Astrocyte (in vitro differentiated cells and primary cell): ENCODE measurements around the gene GRIK1. TPM values are rescaled to one million over a fixed set of nuclear protein-coding genes. Genes with fewer than 3 reads are reported as not detected.

Experiments
- DNase-seq: peaks from one replicate; pipeline ENCODE4 v3.0.0-alpha.2; 2010; ENCODE audit warnings: low read depth
- FAIRE-seq: peaks from 2 replicates; lab custom pipeline; 2011; peaks lifted over from hg19 to GRCh38; lab: Jason Lieb, UNC
- H2AFZ ChIP-seq: 2 replicates; pipeline ENCODE4 v1.6.0; 2012; ENCODE audit warnings: low read depth, low read length, inconsistent platforms
- H3K27ac ChIP-seq: 2 replicates; pipeline ENCODE4 v1.5.1; 2011; ENCODE audit warnings: low read depth, low read length, inconsistent platforms
- H3K27me3 ChIP-seq: 2 replicates; pipeline ENCODE4 v1.6.0; 2011; ENCODE audit warnings: low read length, inconsistent platforms; ENCODE audit not compliant: insufficient read depth
- H3K36me3 ChIP-seq: 2 replicates; pipeline ENCODE4 v1.5.1; 2011; ENCODE audit warnings: low read length, inconsistent platforms; ENCODE audit not compliant: insufficient read depth
- H3K4me1 ChIP-seq: 2 replicates; pipeline ENCODE4 v1.5.1; 2011; ENCODE audit warnings: low read length, inconsistent platforms; ENCODE audit not compliant: insufficient read depth
- H3K4me2 ChIP-seq: 2 replicates; pipeline ENCODE4 v1.6.0; 2012; ENCODE audit warnings: low read length, inconsistent platforms
- H3K4me3 ChIP-seq: 2 replicates; pipeline ENCODE4 v1.5.1; 2011; ENCODE audit warnings: low read depth, mild to moderate bottlenecking, low read length, inconsistent platforms; ENCODE audit not compliant: insufficient read depth
- H3K79me2 ChIP-seq: 2 replicates; pipeline ENCODE4 v1.6.0; 2012; ENCODE audit warnings: mild to moderate bottlenecking, low read length, inconsistent platforms; ENCODE audit not compliant: insufficient read depth
- H3K9ac ChIP-seq: 2 replicates; pipeline ENCODE4 v1.6.0; 2012; ENCODE audit warnings: mild to moderate bottlenecking, low read length, inconsistent platforms
- H3K9me3 ChIP-seq: 2 replicates; pipeline ENCODE4 v1.5.1; 2012; ENCODE audit warnings: low read depth, mild to moderate bottlenecking, low read length, inconsistent platforms; ENCODE audit not compliant: insufficient read depth
- H4K20me1 ChIP-seq: 2 replicates; pipeline ENCODE4 v1.6.0; 2012; ENCODE audit warnings: low read length, inconsistent platforms; ENCODE audit not compliant: insufficient read depth
- H3K27ac Mint-ChIP-seq: one replicate; pipeline ENCODE4 v1.8.0; 2021; ENCODE audit warnings: mild to moderate bottlenecking, mixed read lengths; ENCODE audit not compliant: unreplicated experiment
- H3K27me3 Mint-ChIP-seq: one replicate; pipeline ENCODE4 v1.8.0; 2021; ENCODE audit warnings: low read depth, mixed read lengths; ENCODE audit not compliant: unreplicated experiment
- H3K36me3 Mint-ChIP-seq: one replicate; pipeline ENCODE4 v1.8.0; 2021; ENCODE audit warnings: low read depth, mixed read lengths; ENCODE audit not compliant: unreplicated experiment
- H3K4me1 Mint-ChIP-seq: one replicate; pipeline ENCODE4 v1.8.0; 2021; ENCODE audit warnings: low read depth, mixed read lengths; ENCODE audit not compliant: unreplicated experiment
- H3K4me3 Mint-ChIP-seq: one replicate; pipeline ENCODE4 v1.8.0; 2021; ENCODE audit warnings: mild to moderate bottlenecking, moderate library complexity, mixed read lengths; ENCODE audit not compliant: unreplicated experiment
- H3K9me3 Mint-ChIP-seq: one replicate; pipeline ENCODE4 v1.8.0; 2021; ENCODE audit warnings: mild to moderate bottlenecking, mixed read lengths; ENCODE audit not compliant: unreplicated experiment
- CTCF ChIP-seq: IDR thresholded peaks from 2 replicates; pipeline ENCODE4 v1.5.1; 2011; ENCODE audit warnings: low read depth, mild to moderate bottlenecking, inconsistent platforms, low read length, moderate library complexity; ENCODE audit not compliant: insufficient read depth
- EZH2 ChIP-seq: IDR thresholded peaks from 2 replicates; pipeline ENCODE4 v1.6.1; 2012; ENCODE audit warnings: mild to moderate bottlenecking, low read length, inconsistent platforms; ENCODE audit not compliant: insufficient read depth
- total RNA-seq: library from RNA; stranded (reverse); gene quantifications from 2 replicates; pipeline ENCODE4 v1.2.1, GENCODE V29; 2021

The GRIK1 gene
- total RNA-seq, 1 donor from 2014 or later: not detected

GRCh38 chr21:29716753-29717152 is 223.0 kb downstream of the GRIK1 start:
- H3K79me2 ChIP-seq: no peaks in the 10 kb centered on the region
- H3K27ac Mint-ChIP-seq: no peak overlapping the region
- peaks cover 3% of the 10 kb centered on the region for H3K36me3 Mint-ChIP-seq
- FAIRE-seq: no peak
- H3K27ac ChIP-seq: no peak overlapping the region
- no peak overlapping the region for H3K4me2 ChIP-seq
- H3K9me3 ChIP-seq: no peaks in the 10 kb centered on the region
- H2AFZ ChIP-seq: no peak overlapping the region
- peaks cover 7% of the 10 kb centered on the region for H3K27me3 Mint-ChIP-seq
- no peak overlapping the region for H3K4me3 ChIP-seq
- H3K4me1 ChIP-seq: no peaks in the 10 kb centered on the region
- TF ChIP-seq CTCF (no peak), EZH2 (no peak)
- peaks cover 4% of the 10 kb centered on the region for H3K9me3 Mint-ChIP-seq
- H3K27me3 ChIP-seq: no peaks in the 10 kb centered on the region
- H3K36me3 ChIP-seq: no peaks in the 10 kb centered on the region
- no peak overlapping the region for H3K4me3 Mint-ChIP-seq
- no peaks in the 10 kb centered on the region for H3K4me1 Mint-ChIP-seq
- no peaks in the 10 kb centered on the region for H4K20me1 ChIP-seq
- H3K9ac ChIP-seq: no peak overlapping the region
- DNase-seq: no peak

GRCh38 chr21:29715089-29715488 is 224.7 kb downstream of the GRIK1 start:
- Histone ChIP-seq H3K4me1 (no peaks in the 10 kb centered on the region), H3K9me3 (no peaks in the 10 kb centered on the region), H3K79me2 (no peaks in the 10 kb centered on the region), H3K4me3 (no peak overlapping the region), H3K27me3 (no peaks in the 10 kb centered on the region), H4K20me1 (no peaks in the 10 kb centered on the region), H3K4me2 (no peak overlapping the region), H3K27ac (no peak overlapping the region), H3K9ac (no peak overlapping the region), H3K36me3 (no peaks in the 10 kb centered on the region), H2AFZ (no peak overlapping the region)
- Mint-ChIP-seq H3K27ac (no peak overlapping the region), H3K4me1 (no peaks in the 10 kb centered on the region), H3K4me3 (no peak overlapping the region), H3K27me3 (no peaks in the 10 kb centered on the region), H3K9me3 (peaks cover 4% of the 10 kb centered on the region), H3K36me3 (peaks cover 3% of the 10 kb centered on the region)
- FAIRE-seq: no peak
- TF ChIP-seq EZH2 (no peak), CTCF (no peak)
- DNase-seq: no peak

GRCh38 chr21:29712818-29713217 is 227.0 kb downstream of the GRIK1 start:
- no peaks in the 10 kb centered on the region for H3K4me1 ChIP-seq
- H3K27ac Mint-ChIP-seq: no peak overlapping the region
- FAIRE-seq (no peak), DNase-seq (no peak)
- no peak overlapping the region for H3K27ac ChIP-seq
- TF ChIP-seq CTCF: no peak
- no peak for TF ChIP-seq EZH2
- no peak overlapping the region for H3K4me3 ChIP-seq
- H3K4me2 ChIP-seq: no peak overlapping the region
- H3K4me1 Mint-ChIP-seq: no peaks in the 10 kb centered on the region
- H3K9ac ChIP-seq: no peak overlapping the region
- no peaks in the 10 kb centered on the region for H3K27me3 Mint-ChIP-seq
- H3K27me3 ChIP-seq: no peaks in the 10 kb centered on the region
- H3K4me3 Mint-ChIP-seq: no peak overlapping the region
- H3K36me3 ChIP-seq: no peaks in the 10 kb centered on the region
- H3K9me3 ChIP-seq: no peaks in the 10 kb centered on the region
- H3K9me3 Mint-ChIP-seq: peaks cover 4% of the 10 kb centered on the region
- no peak overlapping the region for H2AFZ ChIP-seq
- H4K20me1 ChIP-seq: no peaks in the 10 kb centered on the region
- peaks cover 3% of the 10 kb centered on the region for H3K36me3 Mint-ChIP-seq
- H3K79me2 ChIP-seq: no peaks in the 10 kb centered on the region
